ENCODE data around the gene SUOX. TPM values are rescaled to one million over a fixed set of nuclear protein-coding genes. Genes with fewer than 3 reads are reported as not detected.
"Not testable (repeated sequence)": the region's sequence is repeated elsewhere in the genome, so short reads cannot be mapped to it uniquely, and the experiment has no call there.

Gene SUOX
- total RNA-seq, 1 donor from 2014 or later: 36.0 TPM

- Histone ChIP-seq H3K4me1 (peaks cover 59% of the 10 kb centered on the region), H3K9me3 (replicated peaks) (no peaks in the 10 kb centered on the region), H3K27ac (replicated peaks) (no peak overlapping the region), H3K27me3 (ENCODE audit: low read depth) (no peaks in the 10 kb centered on the region), H3K4me3 (no peak overlapping the region), H3K36me3 (peaks cover 22% of the 10 kb centered on the region)
- intact Hi-C loops (cut with micrococcal nuclease): no loop called here
- no peak for DNase-seq
- TF ChIP-seq CTCF (IDR thresholded peaks at IDR 0.05; ENCODE audit: borderline replicate concordance): no peak
Observed at GRCh38 chr12:55978393-55978792, 18.7 kb upstream of the SUOX start.

GRCh38 chr12:55979069-55979468 lies 18.0 kb upstream of the SUOX start:
- H3K27me3 ChIP-seq (ENCODE audit: low read depth): no peaks in the 10 kb centered on the region
- DNase-seq: no peak
- intact Hi-C loops (cut with micrococcal nuclease): no loop called here
- H3K27ac ChIP-seq (replicated peaks): no peak overlapping the region
- H3K4me1 ChIP-seq: peaks cover 63% of the 10 kb centered on the region
- H3K9me3 ChIP-seq (replicated peaks): no peaks in the 10 kb centered on the region
- no peak overlapping the region for H3K4me3 ChIP-seq
- TF ChIP-seq CTCF (IDR thresholded peaks at IDR 0.05; ENCODE audit: borderline replicate concordance): no peak
- H3K36me3 ChIP-seq: peaks cover 28% of the 10 kb centered on the region

- H3K4me3 ChIP-seq; H3K9me3 ChIP-seq (replicated peaks); intact Hi-C loops (cut with micrococcal nuclease); DNase-seq; H3K27ac ChIP-seq (replicated peaks); H3K27me3 ChIP-seq (ENCODE audit: low read depth): not testable (repeated sequence)
- H3K4me1 ChIP-seq: peaks cover 46% of the 10 kb centered on the region
- H3K36me3 ChIP-seq: peaks cover 56% of the 10 kb centered on the region
Observed at GRCh38 chr12:55981882-55982281, 15.2 kb upstream of the SUOX start.

- Histone ChIP-seq H3K27ac (replicated peaks) (no peak overlapping the region), H3K4me1 (peaks cover 41% of the 10 kb centered on the region), H3K4me3 (no peak overlapping the region), H3K9me3 (replicated peaks) (no peaks in the 10 kb centered on the region), H3K36me3 (peaks cover 62% of the 10 kb centered on the region), H3K27me3 (ENCODE audit: low read depth) (no peaks in the 10 kb centered on the region)
- no peak for TF ChIP-seq CTCF (IDR thresholded peaks at IDR 0.05; ENCODE audit: borderline replicate concordance)
- no peak for DNase-seq
- intact Hi-C loops (cut with micrococcal nuclease): no loop called here
Observed at GRCh38 chr12:55982319-55982936, 14.6 kb upstream of the SUOX start.

- TF ChIP-seq CTCF (IDR thresholded peaks at IDR 0.05; ENCODE audit: borderline replicate concordance): no peak
- Histone ChIP-seq H3K4me1 (peaks cover 34% of the 10 kb centered on the region), H3K36me3 (peaks cover 70% of the 10 kb centered on the region), H3K27ac (replicated peaks) (no peak overlapping the region), H3K4me3 (no peak overlapping the region), H3K27me3 (ENCODE audit: low read depth) (no peaks in the 10 kb centered on the region), H3K9me3 (replicated peaks) (no peaks in the 10 kb centered on the region)
- no peak for DNase-seq
- intact Hi-C loops (cut with micrococcal nuclease): no loop called here
Observed at GRCh38 chr12:55983232-55983842, 13.7 kb upstream of the SUOX start.

GRCh38 chr12:55984861-55985260 lies 12.2 kb upstream of the SUOX start:
- Histone ChIP-seq H3K4me1 (peaks cover 34% of the 10 kb centered on the region), H3K27ac (replicated peaks) (no peak overlapping the region), H3K36me3 (peaks cover 77% of the 10 kb centered on the region), H3K4me3 (no peak overlapping the region), H3K27me3 (ENCODE audit: low read depth) (no peaks in the 10 kb centered on the region), H3K9me3 (replicated peaks) (no peaks in the 10 kb centered on the region)
- no peak for DNase-seq
- TF ChIP-seq CTCF (IDR thresholded peaks at IDR 0.05; ENCODE audit: borderline replicate concordance): no peak
- intact Hi-C loops (cut with micrococcal nuclease): no loop called here

Data from left ventricle myocardium inferior (tissue), 1 donor.